ENCODE results near the gene PAWR.

The PAWR gene

DNA sequence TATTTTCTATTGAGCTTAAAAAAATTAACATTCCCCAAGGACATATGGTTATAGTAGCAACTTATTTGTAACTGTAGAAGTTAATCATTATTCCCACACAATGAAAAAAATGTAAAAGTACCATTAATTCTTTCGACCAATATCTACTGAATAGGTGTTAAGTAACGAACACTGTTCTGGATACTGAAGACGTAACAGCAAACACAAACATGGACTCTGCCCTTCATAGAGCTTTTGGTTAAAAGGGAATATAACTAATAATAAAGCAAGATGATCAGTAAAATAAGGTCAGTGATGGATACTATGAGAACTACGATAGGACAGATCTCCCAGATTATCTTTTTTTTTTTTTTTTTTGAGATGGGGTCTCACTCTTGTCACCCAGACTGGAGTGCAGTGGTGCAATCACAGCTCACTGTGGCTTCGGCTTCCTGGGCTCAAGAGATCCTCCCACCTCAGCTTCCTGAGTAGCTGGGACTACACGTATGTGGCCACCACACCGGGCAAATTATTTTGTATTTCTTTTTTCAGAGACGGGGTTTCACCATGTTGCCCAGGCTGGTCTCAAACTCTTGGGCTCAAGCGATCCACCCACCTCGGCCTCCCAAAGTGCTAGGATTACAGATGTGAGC lies 93.9 kb downstream of the PAWR start:
- H3K79me2 ChIP-seq (ENCODE audit: control insufficient read depth, insufficient read depth, low read length, poor library complexity), result peaks cover 2% of the 10 kb centered on the region
- no peaks in the 10 kb centered on the region for H3K27me3 ChIP-seq (ENCODE audit: insufficient read depth, low read length)
- H2BK120ac ChIP-seq (ENCODE audit: insufficient read depth, low read length, poor library complexity), result no peak overlapping the region
- no CpG with 5 or more reads among the region's 10 CpGs for WGBS (ENCODE audit: extremely low coverage, insufficient coverage, insufficient read length)
- no peak overlapping the region for H3K14ac ChIP-seq (ENCODE audit: low read length)
- no peak overlapping the region for H3K4me2 ChIP-seq (ENCODE audit: low read length)
- H3K4me1 ChIP-seq (ENCODE audit: control insufficient read depth in 1 of 2, insufficient read depth in 2 of 2, low read length in 2 of 2), result peaks cover 0 to 2% of the 10 kb centered on the region in 2 experiments
- no peak overlapping the region for H3K4me3 ChIP-seq (ENCODE audit: low read depth, low read length)
- DNase-seq, result no peak
- no peak overlapping the region for H3K27ac ChIP-seq (ENCODE audit: low read depth, low read length)
- peaks cover 7 to 10% of the 10 kb centered on the region in 2 experiments for H3K36me3 ChIP-seq (ENCODE audit: control insufficient read depth in 1 of 2, insufficient read depth in 2 of 2, low read length in 2 of 2)
- no peak overlapping the region for H2AFZ ChIP-seq (ENCODE audit: insufficient read depth, low read length, poor library complexity)
- H3K23ac ChIP-seq (ENCODE audit: low read length), result no peak overlapping the region
- H3K18ac ChIP-seq (ENCODE audit: low read length), result no peak overlapping the region
- no peak overlapping the region for H4K12ac ChIP-seq (ENCODE audit: low read depth, low read length)
- H3K9me3 ChIP-seq (ENCODE audit: insufficient read depth, low read depth, low read length), result no peaks in the 10 kb centered on the region
- H3K4ac ChIP-seq (ENCODE audit: low read depth, low read length), result no peak overlapping the region
- no peak overlapping the region for H3K9ac ChIP-seq (ENCODE audit: low read length)
- H2AK5ac ChIP-seq (ENCODE audit: low read length), result no peak overlapping the region
- no peaks in the 10 kb centered on the region for H3K79me1 ChIP-seq (ENCODE audit: low read length)
- no peak overlapping the region for H2BK5ac ChIP-seq (ENCODE audit: low read depth, low read length, poor library complexity)
- no peak overlapping the region for H4K91ac ChIP-seq (ENCODE audit: low read depth, low read length)
- no peak overlapping the region for H4K8ac ChIP-seq (ENCODE audit: low read depth, low read length)
- H2BK12ac ChIP-seq (ENCODE audit: low read length), result no peak overlapping the region

DNA sequence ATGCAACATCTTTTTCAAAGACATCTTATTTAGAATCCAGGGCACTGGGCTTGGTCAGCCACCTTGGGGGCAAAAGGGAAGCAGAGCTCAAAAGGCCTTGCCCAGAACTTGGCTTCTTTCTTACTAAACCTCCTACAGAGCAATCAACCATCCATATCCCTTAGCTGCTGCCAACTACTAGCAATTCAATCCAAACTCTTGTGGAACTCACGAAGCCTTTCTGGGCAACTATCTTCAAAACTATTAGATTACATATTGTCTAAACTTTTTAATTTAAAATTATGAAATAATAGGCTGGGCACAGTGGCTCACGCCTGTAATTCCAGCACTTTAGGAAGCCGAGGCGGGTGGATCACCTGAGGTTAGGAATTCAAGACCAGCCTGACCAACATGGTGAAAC lies 95.5 kb downstream of the PAWR start:
- no peak for DNase-seq
- H2AK5ac ChIP-seq (ENCODE audit: low read length), result no peak overlapping the region
- no peak overlapping the region for H4K91ac ChIP-seq (ENCODE audit: low read depth, low read length)
- no peak overlapping the region for H3K9ac ChIP-seq (ENCODE audit: low read length)
- peaks cover 10 to 11% of the 10 kb centered on the region in 2 experiments for H3K36me3 ChIP-seq (ENCODE audit: control insufficient read depth in 1 of 2, insufficient read depth in 2 of 2, low read length in 2 of 2)
- H3K14ac ChIP-seq (ENCODE audit: low read length), result no peak overlapping the region
- H2BK5ac ChIP-seq (ENCODE audit: low read depth, low read length, poor library complexity), result no peak overlapping the region
- peaks cover 2% of the 10 kb centered on the region for H3K79me2 ChIP-seq (ENCODE audit: control insufficient read depth, insufficient read depth, low read length, poor library complexity)
- no peak overlapping the region for H2BK12ac ChIP-seq (ENCODE audit: low read length)
- H2AFZ ChIP-seq (ENCODE audit: insufficient read depth, low read length, poor library complexity), result no peak overlapping the region
- H3K4ac ChIP-seq (ENCODE audit: low read depth, low read length), result no peak overlapping the region
- no peaks in the 10 kb centered on the region for H3K9me3 ChIP-seq (ENCODE audit: insufficient read depth, low read depth, low read length)
- WGBS (ENCODE audit: extremely low coverage, insufficient coverage, insufficient read length), result no CpG with 5 or more reads among the region's 4 CpGs
- no peaks in the 10 kb centered on the region for H3K27me3 ChIP-seq (ENCODE audit: insufficient read depth, low read length)
- H3K18ac ChIP-seq (ENCODE audit: low read length), result no peak overlapping the region
- no peak overlapping the region for H3K4me2 ChIP-seq (ENCODE audit: low read length)
- no peak overlapping the region for H4K12ac ChIP-seq (ENCODE audit: low read depth, low read length)
- H3K4me3 ChIP-seq (ENCODE audit: low read depth, low read length), result no peak overlapping the region
- no peak overlapping the region for H4K8ac ChIP-seq (ENCODE audit: low read depth, low read length)
- no peaks in the 10 kb centered on the region for H3K4me1 ChIP-seq (ENCODE audit: control insufficient read depth in 1 of 2, insufficient read depth in 2 of 2, low read length in 2 of 2)
- H3K27ac ChIP-seq (ENCODE audit: low read depth, low read length), result no peak overlapping the region
- no peak overlapping the region for H2BK120ac ChIP-seq (ENCODE audit: insufficient read depth, low read length, poor library complexity)
- H3K79me1 ChIP-seq (ENCODE audit: low read length), result no peaks in the 10 kb centered on the region
- no peak overlapping the region for H3K23ac ChIP-seq (ENCODE audit: low read length)

DNA sequence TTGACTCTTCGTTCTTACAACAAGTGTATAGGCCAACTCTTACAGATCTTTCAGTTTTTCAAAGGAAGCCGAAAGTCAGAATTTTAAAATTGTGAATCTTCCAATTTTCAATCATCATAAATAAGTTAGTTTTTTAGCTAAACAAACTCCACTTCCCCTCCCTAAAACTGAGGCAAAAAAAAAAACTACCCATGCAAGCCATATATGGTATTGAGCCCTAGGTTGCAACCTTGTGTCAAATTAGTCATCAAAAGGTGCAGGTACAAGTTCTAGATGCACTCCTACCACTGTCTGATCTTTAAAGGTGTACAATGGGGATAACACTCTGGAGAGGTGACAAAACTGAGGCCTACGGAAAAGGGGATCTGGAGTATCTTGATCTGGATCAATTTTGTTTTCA lies 97.9 kb downstream of the PAWR start:
- no peak overlapping the region for H3K9ac ChIP-seq (ENCODE audit: low read length)
- H3K4ac ChIP-seq (ENCODE audit: low read depth, low read length), result no peak overlapping the region
- no peaks in the 10 kb centered on the region for H3K79me1 ChIP-seq (ENCODE audit: low read length)
- no peak for DNase-seq
- H2BK5ac ChIP-seq (ENCODE audit: low read depth, low read length, poor library complexity), result no peak overlapping the region
- H2AFZ ChIP-seq (ENCODE audit: insufficient read depth, low read length, poor library complexity), result no peak overlapping the region
- H3K27me3 ChIP-seq (ENCODE audit: insufficient read depth, low read length), result no peaks in the 10 kb centered on the region
- no peak overlapping the region for H2AK5ac ChIP-seq (ENCODE audit: low read length)
- no peak overlapping the region for H3K14ac ChIP-seq (ENCODE audit: low read length)
- no CpG with 5 or more reads among the region's 3 CpGs for WGBS (ENCODE audit: extremely low coverage, insufficient coverage, insufficient read length)
- H3K36me3 ChIP-seq (ENCODE audit: control insufficient read depth in 1 of 2, insufficient read depth in 2 of 2, low read length in 2 of 2), result peaks cover 9 to 13% of the 10 kb centered on the region in 2 experiments
- no peaks in the 10 kb centered on the region for H3K4me1 ChIP-seq (ENCODE audit: control insufficient read depth in 1 of 2, insufficient read depth in 2 of 2, low read length in 2 of 2)
- peaks cover 1% of the 10 kb centered on the region for H3K79me2 ChIP-seq (ENCODE audit: control insufficient read depth, insufficient read depth, low read length, poor library complexity)
- no peak overlapping the region for H3K27ac ChIP-seq (ENCODE audit: low read depth, low read length)
- no peak overlapping the region for H4K91ac ChIP-seq (ENCODE audit: low read depth, low read length)
- no peak overlapping the region for H4K12ac ChIP-seq (ENCODE audit: low read depth, low read length)
- H3K4me3 ChIP-seq (ENCODE audit: low read depth, low read length), result no peak overlapping the region
- no peaks in the 10 kb centered on the region for H3K9me3 ChIP-seq (ENCODE audit: insufficient read depth, low read depth, low read length)
- no peak overlapping the region for H2BK12ac ChIP-seq (ENCODE audit: low read length)
- H3K18ac ChIP-seq (ENCODE audit: low read length), result no peak overlapping the region
- no peak overlapping the region for H4K8ac ChIP-seq (ENCODE audit: low read depth, low read length)
- no peak overlapping the region for H2BK120ac ChIP-seq (ENCODE audit: insufficient read depth, low read length, poor library complexity)
- H3K4me2 ChIP-seq (ENCODE audit: low read length), result no peak overlapping the region
- no peak overlapping the region for H3K23ac ChIP-seq (ENCODE audit: low read length)

GRCh38 chr12:79591988-79592387 lies 98.8 kb downstream of the PAWR start:
- Histone ChIP-seq H2BK12ac (ENCODE audit: low read length) (no peak overlapping the region), H3K36me3 (ENCODE audit: control insufficient read depth in 1 of 2, insufficient read depth in 2 of 2, low read length in 2 of 2) (peaks cover 8 to 11% of the 10 kb centered on the region in 2 experiments), H2AK5ac (ENCODE audit: low read length) (no peak overlapping the region), H3K79me1 (ENCODE audit: low read length) (no peaks in the 10 kb centered on the region), H3K9ac (ENCODE audit: low read length) (no peak overlapping the region), H3K4me2 (ENCODE audit: low read length) (no peak overlapping the region), H2BK120ac (ENCODE audit: insufficient read depth, low read length, poor library complexity) (no peak overlapping the region), H4K91ac (ENCODE audit: low read depth, low read length) (no peak overlapping the region), H2AFZ (ENCODE audit: insufficient read depth, low read length, poor library complexity) (no peak overlapping the region), H3K18ac (ENCODE audit: low read length) (no peak overlapping the region), H3K79me2 (ENCODE audit: control insufficient read depth, insufficient read depth, low read length, poor library complexity) (no peaks in the 10 kb centered on the region), H4K12ac (ENCODE audit: low read depth, low read length) (no peak overlapping the region), H3K4me1 (ENCODE audit: control insufficient read depth in 1 of 2, insufficient read depth in 2 of 2, low read length in 2 of 2) (no peaks in the 10 kb centered on the region), H3K27me3 (ENCODE audit: insufficient read depth, low read length) (no peaks in the 10 kb centered on the region), H3K4ac (ENCODE audit: low read depth, low read length) (no peak overlapping the region), H4K8ac (ENCODE audit: low read depth, low read length) (no peak overlapping the region), H2BK5ac (ENCODE audit: low read depth, low read length, poor library complexity) (no peak overlapping the region), H3K23ac (ENCODE audit: low read length) (no peak overlapping the region), H3K4me3 (ENCODE audit: low read depth, low read length) (no peak overlapping the region), H3K27ac (ENCODE audit: low read depth, low read length) (no peak overlapping the region), H3K14ac (ENCODE audit: low read length) (no peak overlapping the region), H3K9me3 (ENCODE audit: insufficient read depth, low read depth, low read length) (no peaks in the 10 kb centered on the region)
- no CpG with 5 or more reads among the region's 1 CpG for WGBS (ENCODE audit: extremely low coverage, insufficient coverage, insufficient read length)
- no peak for DNase-seq

Data from trophoblast cell (in vitro differentiated cells and primary cell).